GM19099 (cell line): ENCODE measurements around the gene FAM53B.

ENCODE experiments used
- POLR2A ChIP-seq: IDR thresholded peaks from 3 replicates; pipeline ENCODE4 v1.6.1; 2011; ENCODE audit warnings: low read depth; ENCODE audit not compliant: insufficient read length; ENCODE audit errors: extremely low read depth

FAM53B gene

GRCh38 chr10:124592736-124593430 is 151.3 kb downstream of the FAM53B start:
- no peak for TF ChIP-seq POLR2A

GRCh38 chr10:124592101-124592500 is 152.1 kb downstream of the FAM53B start:
- TF ChIP-seq POLR2A, result no peak

- TF ChIP-seq POLR2A, result no peak
Observed at GRCh38 chr10:124591123-124591495, 153.1 kb downstream of the FAM53B start.

GRCh38 chr10:124590216-124591122 is 153.7 kb downstream of the FAM53B start:
- TF ChIP-seq POLR2A, result no peak

GRCh38 chr10:124589491-124590041 is 154.6 kb downstream of the FAM53B start:
- no peak for TF ChIP-seq POLR2A

GRCh38 chr10:124588736-124589490 is 155.3 kb downstream of the FAM53B start:
- no peak for TF ChIP-seq POLR2A

- TF ChIP-seq POLR2A, result no peak
Observed at GRCh38 chr10:124587811-124588211, 156.4 kb downstream of the FAM53B start.

- TF ChIP-seq POLR2A, result no peak
Observed at GRCh38 chr10:124586142-124586541, 158.0 kb downstream of the FAM53B start.

GRCh38 chr10:124579011-124579399 is 165.2 kb downstream of the FAM53B start:
- TF ChIP-seq POLR2A, result no peak

GRCh38 chr10:124578231-124579010 is 165.8 kb downstream of the FAM53B start:
- no peak for TF ChIP-seq POLR2A

GRCh38 chr10:124577651-124578050 is 166.5 kb downstream of the FAM53B start:
- no peak for TF ChIP-seq POLR2A

GRCh38 chr10:124576526-124577420 is 167.4 kb downstream of the FAM53B start:
- no peak for TF ChIP-seq POLR2A
